ENCODE results near the gene BEND7.

The BEND7 gene, protein sequence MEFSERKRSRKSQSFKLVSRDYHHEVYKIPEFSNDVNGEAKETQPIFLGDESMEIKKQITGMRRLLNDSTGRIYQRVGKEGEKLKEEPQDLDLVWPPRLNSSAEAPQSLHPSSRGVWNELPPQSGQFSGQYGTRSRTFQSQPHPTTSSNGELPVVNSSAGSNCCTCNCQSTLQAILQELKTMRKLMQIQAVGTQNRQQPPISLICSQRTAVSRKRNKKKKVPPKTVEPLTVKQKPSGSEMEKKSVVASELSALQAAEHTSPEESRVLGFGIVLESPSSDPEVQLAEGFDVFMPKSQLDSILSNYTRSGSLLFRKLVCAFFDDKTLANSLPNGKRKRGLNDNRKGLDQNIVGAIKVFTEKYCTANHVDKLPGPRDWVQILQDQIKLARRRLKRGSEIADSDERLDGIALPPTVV

DNA sequence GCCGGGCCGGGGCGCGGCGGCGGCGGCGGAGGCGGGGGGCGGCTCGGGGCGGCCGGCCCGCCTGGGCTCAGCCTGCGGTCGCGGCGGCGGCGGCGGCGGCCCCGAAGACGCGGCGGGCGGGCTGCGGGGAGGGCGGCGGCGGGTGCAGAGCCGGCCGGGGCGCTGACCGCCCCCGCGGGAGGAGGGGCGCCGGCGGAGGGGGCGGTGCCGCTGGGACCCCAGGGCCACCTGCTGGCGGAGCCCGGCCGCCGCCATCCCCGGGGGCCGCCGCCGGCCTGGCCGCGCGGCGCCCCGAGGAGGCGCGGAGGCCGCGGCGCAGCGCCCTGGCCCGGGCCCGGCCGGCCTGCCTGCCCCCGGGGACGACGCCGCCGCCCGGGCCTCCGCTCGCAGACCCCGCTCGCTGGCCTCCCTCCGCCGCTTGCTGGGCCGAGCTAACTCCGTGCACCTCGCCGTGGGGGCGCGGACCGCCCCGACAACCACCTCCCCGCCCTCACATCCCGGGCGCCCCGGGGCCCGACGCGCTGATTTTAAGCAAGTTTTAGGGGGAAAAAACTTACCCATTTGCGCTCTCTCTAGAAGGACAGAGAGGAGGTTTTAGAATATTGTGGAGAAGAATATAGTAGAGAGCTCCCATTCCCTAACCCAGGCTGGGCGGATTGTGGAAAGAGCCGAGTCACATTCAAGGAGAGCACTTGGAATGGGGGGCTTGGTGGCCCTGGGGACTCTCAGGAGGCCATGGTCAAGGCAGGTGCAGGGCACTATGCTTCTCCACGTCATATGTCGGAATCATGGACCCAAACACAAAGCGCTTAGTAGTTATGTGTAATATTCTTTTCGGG lies at the start of gene BEND7:
BEND7 (minus strand) TSS at position 140 of the 839 bp plus-strand sequence. CDS start 481 bp downstream, outside the sequence.
- TF ChIP-seq, protein P1, sequence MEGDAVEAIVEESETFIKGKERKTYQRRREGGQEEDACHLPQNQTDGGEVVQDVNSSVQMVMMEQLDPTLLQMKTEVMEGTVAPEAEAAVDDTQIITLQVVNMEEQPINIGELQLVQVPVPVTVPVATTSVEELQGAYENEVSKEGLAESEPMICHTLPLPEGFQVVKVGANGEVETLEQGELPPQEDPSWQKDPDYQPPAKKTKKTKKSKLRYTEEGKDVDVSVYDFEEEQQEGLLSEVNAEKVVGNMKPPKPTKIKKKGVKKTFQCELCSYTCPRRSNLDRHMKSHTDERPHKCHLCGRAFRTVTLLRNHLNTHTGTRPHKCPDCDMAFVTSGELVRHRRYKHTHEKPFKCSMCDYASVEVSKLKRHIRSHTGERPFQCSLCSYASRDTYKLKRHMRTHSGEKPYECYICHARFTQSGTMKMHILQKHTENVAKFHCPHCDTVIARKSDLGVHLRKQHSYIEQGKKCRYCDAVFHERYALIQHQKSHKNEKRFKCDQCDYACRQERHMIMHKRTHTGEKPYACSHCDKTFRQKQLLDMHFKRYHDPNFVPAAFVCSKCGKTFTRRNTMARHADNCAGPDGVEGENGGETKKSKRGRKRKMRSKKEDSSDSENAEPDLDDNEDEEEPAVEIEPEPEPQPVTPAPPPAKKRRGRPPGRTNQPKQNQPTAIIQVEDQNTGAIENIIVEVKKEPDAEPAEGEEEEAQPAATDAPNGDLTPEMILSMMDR (IDR thresholded peaks at IDR 0.05; ENCODE audit: low read depth, low read length): no peak
- peak within 1 kb of the TSS; percentile 67 for H3K4me3 ChIP-seq (ENCODE audit: low read depth, low read length)

DNA sequence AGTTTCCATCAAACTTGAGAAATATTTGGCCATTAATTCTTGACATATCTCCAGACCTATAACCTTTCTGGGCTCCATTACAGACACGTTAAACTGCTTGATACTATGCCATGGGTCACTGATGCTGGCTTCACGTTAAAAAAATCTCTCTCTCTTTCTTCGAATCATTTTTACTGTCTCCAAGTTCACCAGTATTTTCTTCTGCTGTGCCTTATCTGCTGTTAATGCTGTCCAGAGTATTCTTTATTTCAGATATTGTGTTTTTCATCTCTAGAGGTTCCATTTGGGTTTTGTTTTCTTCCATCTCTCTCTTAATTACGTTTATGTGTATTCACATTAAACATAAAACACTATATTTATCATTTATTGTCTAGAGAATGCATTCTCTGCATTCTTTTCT lies 45.1 kb upstream of the BEND7 start:
- TF ChIP-seq, protein P1 (IDR thresholded peaks at IDR 0.05; ENCODE audit: low read depth, low read length): no peak
- H3K4me3 ChIP-seq (ENCODE audit: low read depth, low read length): no peak overlapping the region

DNA sequence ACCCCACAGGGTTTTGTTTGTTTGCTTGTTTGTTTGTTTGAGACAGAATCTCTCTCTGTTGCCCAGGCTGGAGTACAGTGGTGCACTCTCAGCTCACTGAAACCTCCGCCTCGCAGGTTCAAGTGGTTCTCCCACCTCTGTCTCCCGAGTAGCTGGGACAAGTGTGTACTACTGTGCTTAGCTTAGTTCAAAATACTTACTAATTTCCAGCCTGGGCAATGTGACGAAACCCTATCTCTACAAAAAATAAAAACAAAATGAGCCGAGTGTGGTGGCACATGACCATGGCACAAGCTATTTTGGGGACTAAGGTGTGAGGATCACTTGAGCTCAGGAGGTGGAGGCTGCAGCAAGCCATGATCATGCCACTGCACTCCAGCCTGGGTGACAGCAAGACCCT lies 42.7 kb upstream of the BEND7 start:
- TF ChIP-seq, protein P1 (IDR thresholded peaks at IDR 0.05; ENCODE audit: low read depth, low read length): no peak
- H3K4me3 ChIP-seq (ENCODE audit: low read depth, low read length): no peak overlapping the region

DNA sequence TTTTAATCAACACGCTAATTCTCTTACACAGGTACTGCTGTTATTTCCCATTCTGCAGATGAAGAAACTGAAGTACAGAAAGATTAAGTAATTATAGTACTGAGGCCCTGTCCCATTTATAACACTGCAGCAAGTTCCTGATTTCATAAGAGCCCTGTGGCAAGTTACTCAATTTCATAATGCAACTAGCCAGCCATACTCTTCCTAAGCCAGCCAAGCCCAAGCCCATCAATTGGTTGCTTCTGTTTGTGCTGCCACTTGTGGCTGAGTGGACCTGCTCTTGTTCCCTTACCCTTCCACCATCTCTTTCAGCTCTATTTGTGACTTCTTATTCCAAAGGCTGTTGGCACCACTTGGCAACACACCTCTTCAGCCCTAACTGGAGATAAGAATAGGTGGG lies 38.2 kb upstream of the BEND7 start:
- H3K4me3 ChIP-seq (ENCODE audit: low read depth, low read length): no peak overlapping the region
- TF ChIP-seq, protein P1 (IDR thresholded peaks at IDR 0.05; ENCODE audit: low read depth, low read length): no peak

DNA sequence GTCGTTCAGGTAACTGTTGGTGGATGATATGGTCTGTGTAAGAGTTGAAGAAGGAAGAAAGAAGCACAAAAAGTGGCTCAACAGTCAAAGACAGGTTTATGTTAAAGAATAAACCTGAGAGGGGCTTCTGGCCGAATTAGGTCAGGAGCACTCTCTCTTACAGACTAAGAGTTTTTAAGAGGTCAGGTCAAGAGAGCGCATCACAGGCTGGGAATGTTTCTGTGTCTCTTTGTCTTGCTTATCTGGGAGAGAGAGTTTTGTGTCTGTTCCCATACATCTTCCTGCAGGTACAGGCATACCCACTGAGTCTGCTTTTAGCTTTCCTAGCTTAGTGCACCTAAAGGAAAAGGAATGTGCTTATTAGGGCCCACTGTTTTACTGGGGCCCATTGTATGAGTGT lies 35.8 kb upstream of the BEND7 start:
- TF ChIP-seq, protein P1 (IDR thresholded peaks at IDR 0.05; ENCODE audit: low read depth, low read length): no peak
- no peak overlapping the region for H3K4me3 ChIP-seq (ENCODE audit: low read depth, low read length)

DNA sequence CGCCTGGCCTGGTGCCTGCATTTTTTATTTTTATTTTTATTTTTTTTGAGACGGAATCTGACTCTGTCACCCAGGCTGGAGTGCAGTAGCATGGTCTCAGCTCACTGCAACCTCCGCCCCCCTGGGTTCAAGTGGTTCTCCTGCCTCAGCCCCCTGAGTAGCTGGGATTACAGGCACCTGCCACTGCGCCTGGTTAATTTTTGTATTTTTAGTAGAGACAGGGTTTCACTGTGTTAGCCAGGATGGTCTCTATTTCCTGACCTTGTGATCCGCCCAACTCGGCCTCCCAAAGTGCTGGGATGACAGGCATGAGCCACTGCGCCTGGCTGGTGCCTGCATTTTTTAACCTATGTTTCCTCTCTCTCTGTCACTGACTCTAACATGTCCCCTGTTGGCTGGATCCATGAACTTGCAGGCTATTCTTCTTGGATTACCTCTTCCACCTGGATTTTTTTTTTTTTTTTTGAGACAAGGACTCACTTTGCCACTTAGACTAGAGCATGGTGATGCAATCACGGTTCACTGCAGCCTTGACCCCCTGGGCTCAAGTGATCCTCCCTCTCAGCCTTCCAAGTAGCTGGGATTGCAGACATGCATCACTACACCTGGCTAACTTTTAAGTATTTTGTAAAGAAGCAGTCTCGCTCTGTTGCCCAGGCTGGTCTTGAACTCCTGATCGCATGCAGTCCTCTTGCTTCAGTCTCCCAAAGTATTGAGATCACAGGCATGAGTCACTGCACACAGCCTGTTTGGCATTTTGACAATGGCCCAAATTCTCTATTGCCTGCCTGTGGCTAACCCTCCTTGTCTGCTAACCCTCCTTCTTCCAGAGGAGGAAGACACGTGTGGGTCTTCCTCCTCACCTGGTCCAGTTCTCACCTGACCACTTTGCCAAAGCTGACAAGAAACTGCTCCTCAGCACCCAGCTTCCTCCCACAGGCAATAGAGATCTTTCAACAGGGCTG lies 34.9 kb upstream of the BEND7 start:
- no peak overlapping the region for H3K4me3 ChIP-seq (ENCODE audit: low read depth, low read length)
- TF ChIP-seq, protein P1 (IDR thresholded peaks at IDR 0.05; ENCODE audit: low read depth, low read length): no peak

Data from WI38 (cell line).